HCT116 (cell line): Measurements from ENCODE around the gene ACBD4. TPM values are rescaled to one million over a fixed set of nuclear protein-coding genes. Genes with fewer than 3 reads are reported as not detected.

Experiments
- ATAC-seq: fragments of 200-7000 bp; cut with Tn5 transposase; 2 replicates; pipeline ENCODE4 v1.9.1; 2020; ENCODE audit warnings: mild to moderate bottlenecking, moderate library complexity
- BruUV-seq: library from RNA; stranded (reverse); fragments of 400-500 nt; replicated peaks from 2 replicates; lab custom pipeline; 2021; lab: Mats Ljungman, UMichigan
- CTCF ChIA-PET: fragments of 300-600 bp; sonication (Branson Sonifier 250); formaldehyde crosslinking; loops from one replicate; lab custom pipeline; 2021; ENCODE audit warnings: antibody characterized with exemption; lab: Charles Lee
- POLR2A ChIA-PET: fragments of 300-600, 350-600 bp; sonication (Branson Sonifier 250); formaldehyde crosslinking; loops from one replicate; lab custom pipeline; 2021; ENCODE audit warnings: antibody characterized with exemption; lab: Charles Lee
- RAD21 ChIA-PET, 2 experiments: fragments of 300-600 bp; sonication (Branson Sonifier 250); formaldehyde crosslinking; loops; one replicate each; lab custom pipeline; 2023; ENCODE audit warnings: low total read pairs in 2 of 2; ENCODE audit not compliant: uncharacterized antibody in 2 of 2, unreplicated experiment in 2 of 2, low non-redundant PET in 1 of 2; lab: Charles Lee
- DNase-seq: peaks from one replicate; pipeline ENCODE4 v3.0.0-alpha.2; 2010; ENCODE audit warnings: low read depth, low spot score
- H2AFZ ChIP-seq: fragments of 200-600 bp; shearing (Covaris generic), sonication (generic); 2 replicates; pipeline ENCODE4 v1.6.1; 2017; ENCODE audit warnings: low read depth, mixed run types, mixed read lengths, antibody characterized with exemption, low read length; ENCODE audit not compliant: poor library complexity, severe bottlenecking
- H3K27ac ChIP-seq: 2 replicates; pipeline ENCODE4 v1.5.1; 2012; ENCODE audit warnings: low read depth, low read length
- H3K27me3 ChIP-seq: fragments of 200-600 bp; sonication (generic); 2 replicates; pipeline ENCODE4 v1.6.1; 2016; ENCODE audit warnings: mixed run types, low read length, mixed read lengths; ENCODE audit not compliant: insufficient read depth
- H3K36me3 ChIP-seq, 2 experiments: fragments of 200-500 bp in 1 of 2; fragments of 200-600 bp in 1 of 2; sonication (Bioruptor generic) in 1 of 2; sonication (generic) in 1 of 2; 2 replicates each; pipeline versions ENCODE4 v1.5.1 to v1.6.1; 2014 to 2016; ENCODE audit warnings: low read length in 2 of 2, inconsistent platforms in 1 of 2, mixed read lengths in 1 of 2, mixed run types in 1 of 2; ENCODE audit not compliant: insufficient read depth in 2 of 2, control insufficient read depth in 1 of 2
- H3K4me1 ChIP-seq, 2 experiments: fragments of 200-600 bp in 1 of 2; sonication (generic) in 1 of 2; 2 replicates each; pipeline versions ENCODE4 v1.5.1 to v1.6.1; 2012 to 2017; ENCODE audit warnings: low read length in 2 of 2, inconsistent platforms in 1 of 2, mild to moderate bottlenecking in 1 of 2, mixed read lengths in 1 of 2, mixed run types in 1 of 2, moderate library complexity in 1 of 2; ENCODE audit not compliant: insufficient read depth in 2 of 2, control insufficient read depth in 1 of 2
- H3K4me2 ChIP-seq: fragments of 200-600 bp; sonication (generic); 2 replicates; pipeline ENCODE4 v1.6.1; 2017; ENCODE audit warnings: mixed run types, low read length, mixed read lengths
- H3K4me3 ChIP-seq, 2 experiments: fragments of 200-600 bp in 1 of 2; sonication (generic) in 1 of 2; replicated peaks in 1 of 2; 2 replicates each; pipeline ENCODE4 v1.5.1; 2011 to 2016; ENCODE audit warnings: low read length in 2 of 2, control low read depth in 1 of 2, low read depth in 1 of 2, mild to moderate bottlenecking in 1 of 2, mixed read lengths in 1 of 2, mixed run types in 1 of 2
- H3K79me2 ChIP-seq: fragments of 200-600 bp; sonication (generic); 2 replicates; pipeline ENCODE4 v1.6.1; 2017; ENCODE audit warnings: mild to moderate bottlenecking, mixed run types, low read length, moderate library complexity, mixed read lengths; ENCODE audit not compliant: insufficient read depth
- H3K9ac ChIP-seq: fragments of 200-600 bp; sonication (generic); 2 replicates; pipeline ENCODE4 v1.6.1; 2016; ENCODE audit warnings: low read length, mixed read lengths
- H3K9me2 ChIP-seq: fragments of 200-600 bp; sonication (generic), shearing (Covaris generic); 2 replicates; pipeline ENCODE4 v1.6.1; 2017; ENCODE audit warnings: mixed run types, mild to moderate bottlenecking, moderate library complexity; ENCODE audit not compliant: insufficient read depth
- H3K9me3 ChIP-seq, 2 experiments: fragments of 200-500 bp in 1 of 2; fragments of 200-600 bp in 1 of 2; sonication (Bioruptor generic) in 1 of 2; sonication (generic) in 1 of 2; 2 replicates each; pipeline ENCODE4 v1.6.1; 2014 to 2017; ENCODE audit warnings: low read length in 2 of 2, mixed read lengths in 2 of 2, inconsistent platforms in 1 of 2, low read depth in 1 of 2, mild to moderate bottlenecking in 1 of 2, mixed run types in 1 of 2, moderate library complexity in 1 of 2; ENCODE audit not compliant: control insufficient read depth in 1 of 2, insufficient read depth in 1 of 2
- H4K20me1 ChIP-seq: fragments of 200-600 bp; sonication (generic), shearing (Covaris generic); 2 replicates; pipeline ENCODE4 v1.6.1; 2017; ENCODE audit warnings: mixed run types, mild to moderate bottlenecking, moderate library complexity; ENCODE audit not compliant: insufficient read depth
- ATF3 ChIP-seq: IDR thresholded peaks from 2 replicates; pipeline ENCODE4 v1.6.1; 2012
- CTCF ChIP-seq, 3 experiments: fragments of 200-600 bp in 1 of 3; sonication (generic) in 1 of 3; IDR thresholded peaks in 2 of 3; conservative IDR thresholded peaks in 1 of 3; 2 replicates each; pipeline ENCODE4 v1.5.1; 2012 to 2017; ENCODE audit warnings: low read depth in 2 of 3, low read length in 2 of 3, antibody characterized with exemption in 1 of 3, borderline replicate concordance in 1 of 3, control low read depth in 1 of 3, mild to moderate bottlenecking in 1 of 3, mixed read lengths in 1 of 3, mixed run types in 1 of 3, moderate library complexity in 1 of 3; ENCODE audit not compliant: insufficient read depth in 1 of 3
- EGR1 ChIP-seq: IDR thresholded peaks from 2 replicates; pipeline ENCODE4 v1.6.1; 2012; ENCODE audit warnings: low read depth
- MAX ChIP-seq: IDR thresholded peaks from 2 replicates; pipeline ENCODE4 v1.6.1; 2012
- RAD21 ChIP-seq: IDR thresholded peaks from 2 replicates; pipeline ENCODE4 v1.6.1; 2012; ENCODE audit warnings: low read depth, mild to moderate bottlenecking
- REST ChIP-seq: IDR thresholded peaks from 2 replicates; pipeline ENCODE4 v1.6.1; 2012; ENCODE audit warnings: low read depth
- SIN3A ChIP-seq: IDR thresholded peaks from 2 replicates; pipeline ENCODE4 v1.6.1; 2012; ENCODE audit warnings: low read depth
- TCF7L2 ChIP-seq: IDR thresholded peaks from 2 replicates; pipeline ENCODE4 v1.7.0; 2011; ENCODE audit warnings: borderline replicate concordance, inconsistent platforms; ENCODE audit not compliant: insufficient read depth, insufficient read length; ENCODE audit errors: extremely low read depth
- YY1 ChIP-seq: IDR thresholded peaks from 2 replicates; pipeline ENCODE4 v1.6.1; 2011; ENCODE audit warnings: low read length, low read depth, moderate library complexity, mild to moderate bottlenecking; ENCODE audit not compliant: insufficient replicate concordance; ENCODE audit errors: extremely low read depth
- ZFX ChIP-seq: fragments of 450-650 bp; IDR thresholded peaks from 2 replicates; pipeline ENCODE4 v1.6.1; 2017
- intact Hi-C: fragments of 100-400 bp; cut with micrococcal nuclease; formaldehyde crosslinking; loops from 2 replicates; pipeline ENCODE4 v1.10.0; 2022
- total RNA-seq: library from RNA; stranded (reverse); gene quantifications from one replicate; pipeline ENCODE4 v1.2.1, GENCODE V29; 2021; ENCODE audit not compliant: unreplicated experiment

Gene ACBD4
- total RNA-seq, 1 experiment from 2014 or later: 13.6 TPM

- 0 out of 6 replicates have a peak, but pooled peaks of 1 of the 3 experiments have one; percentile 9 for TF ChIP-seq CTCF (IDR thresholded peaks at IDR 0.05 in 2 of 3, conservative IDR thresholded peaks at IDR 0.05 in 1 of 3; ENCODE audit: borderline replicate concordance in 1 of 3, insufficient read depth in 1 of 3, low read depth in 2 of 3, low read length in 2 of 3)
- TF ChIP-seq SIN3A: peak; percentile 57
- TF ChIP-seq TCF7L2: no peak
- 0 out of 2 replicates have a peak, but pooled peaks have one; percentile 11 for TF ChIP-seq EGR1
- no peak for TF ChIP-seq ATF3
- no peak for TF ChIP-seq REST
- peak; percentile 38 for TF ChIP-seq MAX
- TF ChIP-seq YY1: no peak
- TF ChIP-seq ZFX: peak; percentile 83
- TF ChIP-seq RAD21: 0 out of 2 replicates have a peak, but pooled peaks have one; percentile 15
- TF ChIP-seq, all 23 proteins: peak for 6
- no peak for DNase-seq
- RAD21 ChIA-PET: interaction anchor here (0.8 to 2.1 kb wide), 5 partner anchors 12 to 37 kb away, joined by 5 to 6 read pairs (median 5); partner anchors contain the start of gene HEXIM1 (in 1 of the 2)
- Histone ChIP-seq H3K4me3 (peak overlapping the region; percentile 89 to 97), H3K36me3 (no peaks in the 10 kb centered on the region), H3K9me3 (no peaks in the 10 kb centered on the region), H3K4me2 (peak overlapping the region; percentile 72), H3K27ac (peak overlapping the region; percentile 89), H3K27me3 (no peaks in the 10 kb centered on the region), H3K9me2 (no peaks in the 10 kb centered on the region), H2AFZ (no peak overlapping the region), H4K20me1 (no peaks in the 10 kb centered on the region), H3K79me2 (peaks cover 29% of the 10 kb centered on the region), H3K4me1 (peaks cover 23 to 35% of the 10 kb centered on the region in 2 experiments), H3K9ac (peak overlapping the region; percentile 99)
- intact Hi-C loops: loop anchor here (1.0 kb wide), 1 partner anchor 13 kb away; no protein-coding TSS in a partner anchor
- peak; percentile 45 for ATAC-seq
- BruUV-seq: TSS peak; percentile 61
- POLR2A ChIA-PET: interaction anchor here (0.8 to 7.0 kb wide), 9 partner anchors 10 to 265 kb away, joined by 3 to 258 read pairs (median 8); partner anchors contain the start of gene HEXIM1
- CTCF ChIA-PET: interaction anchor here (0.7 to 2.4 kb wide), 6 partner anchors 9 to 71 kb away, joined by 3 to 25 read pairs (median 12); partner anchors contain the start of genes ACBD4 and HEXIM1
Observed at GRCh38 chr17:45160447-45161287, 25.2 kb downstream of the ACBD4 start.
